Neuronal stem cell (in vitro differentiated cells): Measurements from ENCODE around the gene HIP1.
"Not testable (repeated sequence)": the region's sequence is repeated elsewhere in the genome, so short reads cannot be mapped to it uniquely, and the experiment has no call there.

Experiments
- DNase-seq: peaks from one replicate; pipeline ENCODE4 v3.0.0-alpha.2; 2013; ENCODE audit warnings: low spot score
- H2AFZ ChIP-seq: one replicate; pipeline ENCODE4 v1.6.1; 2013; ENCODE audit warnings: mild to moderate bottlenecking, low read length, inconsistent platforms
- H2AK5ac ChIP-seq: 2 replicates; pipeline ENCODE4 v1.6.1; 2013; ENCODE audit warnings: low read depth, mild to moderate bottlenecking, inconsistent platforms, low read length, moderate library complexity, mixed read lengths
- H2BK120ac ChIP-seq: 2 replicates; pipeline ENCODE4 v1.6.1; 2013; ENCODE audit warnings: low read depth, mild to moderate bottlenecking, inconsistent platforms, low read length, moderate library complexity, mixed read lengths
- H2BK12ac ChIP-seq: one replicate; pipeline ENCODE4 v1.6.1; 2013; ENCODE audit warnings: low read length, inconsistent platforms
- H2BK15ac ChIP-seq: 2 replicates; pipeline ENCODE4 v1.6.1; 2013; ENCODE audit warnings: mild to moderate bottlenecking, low read length, inconsistent platforms, mixed read lengths
- H2BK5ac ChIP-seq: one replicate; pipeline ENCODE4 v1.6.1; 2013; ENCODE audit warnings: inconsistent platforms, mild to moderate bottlenecking, low read length, moderate library complexity
- H3K14ac ChIP-seq: one replicate; pipeline ENCODE4 v1.6.1; 2013; ENCODE audit warnings: low read length, inconsistent platforms
- H3K18ac ChIP-seq: 2 replicates; pipeline ENCODE4 v1.6.1; 2013; ENCODE audit warnings: low read length, inconsistent platforms
- H3K23ac ChIP-seq: 2 replicates; pipeline ENCODE4 v1.6.1; 2013; ENCODE audit warnings: low read depth, mild to moderate bottlenecking, mixed read lengths, low read length, inconsistent platforms; ENCODE audit not compliant: poor library complexity
- H3K27ac ChIP-seq: replicated peaks from 3 replicates; pipeline ENCODE4 v1.5.1; 2013; ENCODE audit warnings: low read length, inconsistent platforms
- H3K27me3 ChIP-seq, 3 experiments: 2 replicates each; pipeline ENCODE4 v1.6.1; 2013; ENCODE audit warnings: low read length in 3 of 3, mild to moderate bottlenecking in 2 of 3, inconsistent platforms in 1 of 3, low read depth in 1 of 3, mixed read lengths in 1 of 3, moderate library complexity in 1 of 3; ENCODE audit not compliant: control insufficient read depth in 3 of 3, insufficient read depth in 3 of 3
- H3K36me3 ChIP-seq, 2 donors: replicated peaks in 1 of 2; 2 replicates each; pipeline ENCODE4 v1.6.1; 2013; ENCODE audit warnings: low read length in 2 of 2; ENCODE audit not compliant: control insufficient read depth in 2 of 2, insufficient read depth in 2 of 2
- H3K4ac ChIP-seq: 2 replicates; pipeline ENCODE4 v1.6.1; 2013; ENCODE audit warnings: inconsistent platforms, mild to moderate bottlenecking, low read length, moderate library complexity
- H3K4me1 ChIP-seq, 2 donors: 1 replicate in 1 of 2; 2 replicates in 1 of 2; pipeline ENCODE4 v1.6.1; 2013; ENCODE audit warnings: low read length in 2 of 2, low read depth in 1 of 2; ENCODE audit not compliant: control insufficient read depth in 2 of 2, insufficient read depth in 1 of 2
- H3K4me2 ChIP-seq: one replicate; pipeline ENCODE4 v1.6.1; 2013; ENCODE audit warnings: mild to moderate bottlenecking, low read length, inconsistent platforms; ENCODE audit not compliant: insufficient read depth, poor library complexity, severe bottlenecking
- H3K4me3 ChIP-seq, 2 donors: 2 replicates each; pipeline ENCODE4 v1.5.1; 2013; ENCODE audit warnings: low read length in 2 of 2, mild to moderate bottlenecking in 2 of 2, inconsistent platforms in 1 of 2, moderate library complexity in 1 of 2
- H3K79me1 ChIP-seq: one replicate; pipeline ENCODE4 v1.6.1; 2013; ENCODE audit warnings: low read depth, mild to moderate bottlenecking, inconsistent platforms, low read length, moderate library complexity
- H3K9ac ChIP-seq: one replicate; pipeline ENCODE4 v1.6.1; 2013; ENCODE audit warnings: mild to moderate bottlenecking, low read depth, low read length, inconsistent platforms; ENCODE audit not compliant: poor library complexity
- H3K9me3 ChIP-seq, 2 donors: replicated peaks in 1 of 2; 2 replicates each; pipeline versions ENCODE3 to v1.6.1; 2013; ENCODE audit warnings: low read length in 2 of 2, mild to moderate bottlenecking in 2 of 2, inconsistent platforms in 1 of 2, low read depth in 1 of 2, mixed read lengths in 1 of 2, moderate library complexity in 1 of 2; ENCODE audit not compliant: control insufficient read depth in 2 of 2, insufficient read depth in 1 of 2
- H4K8ac ChIP-seq: one replicate; pipeline ENCODE4 v1.6.1; 2013; ENCODE audit warnings: low read depth, mild to moderate bottlenecking, inconsistent platforms, low read length, moderate library complexity
- H4K91ac ChIP-seq: one replicate; pipeline ENCODE4 v1.6.1; 2013; ENCODE audit warnings: low read length, low read depth, mild to moderate bottlenecking, inconsistent platforms; ENCODE audit not compliant: poor library complexity
- WGBS, 2 donors: extraction: QIAGEN DNeasy Blood & Tissue Kit; methylation state at CpG; one replicate each; pipeline ENCODE4 v1.1.7; 2013; ENCODE audit warnings: missing lambda C conversion rate in 2 of 2, mixed read lengths in 1 of 2; ENCODE audit not compliant: insufficient read length in 2 of 2, insufficient replicate concordance in 1 of 2; ENCODE audit errors: extremely low coverage in 2 of 2; 5-methylcytosine and 5-hydroxymethylcytosine counted together

Gene HIP1

GRCh38 chr7:75727881-75728593 lies 10.7 kb downstream of the HIP1 start:
- Histone ChIP-seq H4K8ac (no peak overlapping the region), H2BK15ac (no peak overlapping the region), H2BK12ac (peak overlapping the region; percentile 14), H3K23ac (peak overlapping the region; percentile 8), H3K36me3 (no peaks in the 10 kb centered on the region), H2BK5ac (no peak overlapping the region), H3K18ac (no peak overlapping the region), H3K9ac (no peak overlapping the region), H2BK120ac (no peak overlapping the region), H3K14ac (no peak overlapping the region), H4K91ac (no peak overlapping the region), H3K4ac (no peak overlapping the region), H2AFZ (peak overlapping the region; percentile 1), H3K79me1 (no peaks in the 10 kb centered on the region), H3K27ac (no peak overlapping the region), H2AK5ac (no peak overlapping the region), H3K9me3 (no peaks in the 10 kb centered on the region), H3K4me3 (no peak overlapping the region), H3K27me3 (no peaks in the 10 kb centered on the region), H3K4me1 (peaks cover 0 to 6% of the 10 kb centered on the region in 2 donors), H3K4me2 (no peak overlapping the region)
- WGBS, 2 donors, result no CpG with 5 or more reads among the region's 8 CpGs
- no peak for DNase-seq

- no CpG with 5 or more reads among the region's 6 CpGs for WGBS, 2 donors
- not testable (repeated sequence) for H3K79me1 ChIP-seq, H3K4me3 ChIP-seq, H3K9me3 ChIP-seq, H2AK5ac ChIP-seq, H2BK12ac ChIP-seq, H3K27me3 ChIP-seq, H3K14ac ChIP-seq, H2BK15ac ChIP-seq, DNase-seq, H2BK120ac ChIP-seq, H2AFZ ChIP-seq, H3K4ac ChIP-seq, H3K4me2 ChIP-seq, H3K4me1 ChIP-seq, H4K91ac ChIP-seq, H3K18ac ChIP-seq, H3K36me3 ChIP-seq, H3K23ac ChIP-seq, H2BK5ac ChIP-seq, H3K9ac ChIP-seq, H3K27ac ChIP-seq, H4K8ac ChIP-seq
These were observed 11.4 kb downstream of the HIP1 start for GRCh38 chr7:75727351-75727750.

GRCh38 chr7:75725306-75725705 lies 13.4 kb downstream of the HIP1 start:
- Histone ChIP-seq H4K91ac (no peak overlapping the region), H3K36me3 (no peaks in the 10 kb centered on the region), H3K9ac (no peak overlapping the region), H2BK120ac (no peak overlapping the region), H3K27me3 (no peaks in the 10 kb centered on the region), H2AK5ac (no peak overlapping the region), H3K4ac (no peak overlapping the region), H2BK15ac (no peak overlapping the region), H3K27ac (no peak overlapping the region), H3K14ac (no peak overlapping the region), H4K8ac (no peak overlapping the region), H3K79me1 (no peaks in the 10 kb centered on the region), H2BK5ac (no peak overlapping the region), H3K9me3 (no peaks in the 10 kb centered on the region), H3K4me3 (no peak overlapping the region), H2AFZ (no peak overlapping the region), H3K18ac (no peak overlapping the region), H2BK12ac (no peak overlapping the region), H3K23ac (no peak overlapping the region), H3K4me2 (no peak overlapping the region), H3K4me1 (peaks cover 0 to 6% of the 10 kb centered on the region in 2 donors)
- WGBS, 2 donors, result no CpG with 5 or more reads among the region's 6 CpGs
- no peak for DNase-seq

GRCh38 chr7:75723444-75723843 lies 15.3 kb downstream of the HIP1 start:
- no peaks in the 10 kb centered on the region for H3K27me3 ChIP-seq
- no peak overlapping the region for H2BK120ac ChIP-seq
- H4K8ac ChIP-seq, result no peak overlapping the region
- no peak overlapping the region for H2AK5ac ChIP-seq
- H3K4me3 ChIP-seq, result no peak overlapping the region
- H2BK15ac ChIP-seq, result no peak overlapping the region
- no peak overlapping the region for H3K14ac ChIP-seq
- no peak overlapping the region for H4K91ac ChIP-seq
- H3K23ac ChIP-seq, result no peak overlapping the region
- H3K4ac ChIP-seq, result no peak overlapping the region
- H3K79me1 ChIP-seq, result no peaks in the 10 kb centered on the region
- H3K27ac ChIP-seq, result no peak overlapping the region
- WGBS, 2 donors, result no CpG with 5 or more reads among the region's 3 CpGs
- no peak overlapping the region for H2BK12ac ChIP-seq
- no peak for DNase-seq
- no peak overlapping the region for H3K4me2 ChIP-seq
- H3K9me3 ChIP-seq, result no peaks in the 10 kb centered on the region
- no peaks in the 10 kb centered on the region for H3K36me3 ChIP-seq
- H3K4me1 ChIP-seq, result no peaks in the 10 kb centered on the region
- H2AFZ ChIP-seq, result no peak overlapping the region
- H3K9ac ChIP-seq, result no peak overlapping the region
- no peak overlapping the region for H2BK5ac ChIP-seq
- no peak overlapping the region for H3K18ac ChIP-seq
